Natural killer cell (primary cell): ENCODE data around the gene MT1X. TPM values are rescaled to one million over a fixed set of nuclear protein-coding genes. Genes with fewer than 3 reads are reported as not detected.
"Not testable (repeated sequence)": the region's sequence is repeated elsewhere in the genome, so short reads cannot be mapped to it uniquely, and the experiment has no call there.

Experiments used
- ATAC-seq, 3 donors: fragments of 150-1000 bp in 2 of 3; fragments of 200-7000 bp in 1 of 3; cut with Tn5 transposase; 1 replicate in 1 of 3; 2 replicates in 2 of 3; pipeline ENCODE4 v1.10.0; 2021; ENCODE audit warnings: mild to moderate bottlenecking in 2 of 3, moderate library complexity in 2 of 3
- DNase-seq, 2 donors: peaks; one replicate each; pipeline versions ENCODE4 v3.0.0 to v3.0.0-alpha.2; 2013 to 2021; ENCODE audit warnings: mixed read lengths in 1 of 2
- H3K27ac ChIP-seq: one replicate; pipeline ENCODE4 v1.5.1; 2013; ENCODE audit warnings: mild to moderate bottlenecking, low read length
- H3K27me3 ChIP-seq: one replicate; pipeline ENCODE4 v1.6.1; 2013; ENCODE audit warnings: low read length; ENCODE audit not compliant: control insufficient read depth, insufficient read depth
- H3K36me3 ChIP-seq: one replicate; pipeline ENCODE4 v1.6.1; 2013; ENCODE audit warnings: low read length; ENCODE audit not compliant: control insufficient read depth, insufficient read depth
- H3K4me1 ChIP-seq: one replicate; pipeline ENCODE4 v1.6.1; 2013; ENCODE audit warnings: low read length; ENCODE audit not compliant: control insufficient read depth, insufficient read depth
- H3K4me3 ChIP-seq: one replicate; pipeline ENCODE4 v1.5.1; 2013; ENCODE audit warnings: low read length
- H3K9me3 ChIP-seq: one replicate; pipeline ENCODE4 v1.6.1; 2013; ENCODE audit warnings: low read length; ENCODE audit not compliant: control insufficient read depth, insufficient read depth
- H3K27ac Mint-ChIP-seq, 2 donors: one replicate each; pipeline ENCODE4 v1.8.0; 2022; ENCODE audit warnings: mild to moderate bottlenecking in 2 of 2, mixed read lengths in 2 of 2, moderate library complexity in 1 of 2
- H3K27me3 Mint-ChIP-seq, 2 donors: one replicate each; pipeline ENCODE4 v1.8.0; 2022; ENCODE audit warnings: low read depth in 2 of 2, mixed read lengths in 2 of 2
- H3K36me3 Mint-ChIP-seq: one replicate; pipeline ENCODE4 v1.8.0; 2022; ENCODE audit warnings: mixed read lengths
- H3K4me1 Mint-ChIP-seq, 2 donors: one replicate each; pipeline ENCODE4 v1.8.0; 2022; ENCODE audit warnings: mixed read lengths in 2 of 2
- H3K4me3 Mint-ChIP-seq: one replicate; pipeline ENCODE4 v1.8.0; 2022; ENCODE audit warnings: mild to moderate bottlenecking, moderate library complexity, mixed read lengths
- H3K9me3 Mint-ChIP-seq, 2 donors: one replicate each; pipeline ENCODE4 v1.8.0; 2022; ENCODE audit warnings: mixed read lengths in 2 of 2
- CTCF ChIP-seq: fragments of 200-600 bp; IDR thresholded peaks from one replicate; pipeline ENCODE4 v1.8.0; 2022; ENCODE audit warnings: antibody characterized with exemption
- WGBS: methylation state at CpG from one replicate; pipeline ENCODE4 v1.1.7; 2013; ENCODE audit warnings: missing lambda C conversion rate; ENCODE audit not compliant: insufficient coverage; 5-methylcytosine and 5-hydroxymethylcytosine counted together
- intact Hi-C: fragments of 100-400 bp; cut with micrococcal nuclease; formaldehyde crosslinking; loops from one replicate; pipeline ENCODE4 v1.14.2; 2022
- total RNA-seq, 4 donors: library from RNA; stranded (reverse); fragments of 120-200 nt in 1 of 4; gene quantifications; one replicate each; pipeline versions ENCODE4 v1.2.3 to v1.2.4, GENCODE V29; 2013 to 2022

Gene MT1X
- total RNA-seq, 3 donors from 2014 or later (not counting 1 experiment from before 2014, with no cell fraction given), result 17.6 to 23.1 (median 20.0) TPM

GRCh38 chr16:56715126-56715525, 32.9 kb downstream of the MT1X start:
- Histone ChIP-seq H3K9me3 (no peaks in the 10 kb centered on the region), H3K27ac (no peak overlapping the region), H3K27me3 (no peaks in the 10 kb centered on the region), H3K4me1 (no peaks in the 10 kb centered on the region), H3K4me3 (no peak overlapping the region), H3K36me3 (no peaks in the 10 kb centered on the region)
- ATAC-seq, result no peak
- whole genome bisulfite sequencing, result 69% methylated on average over 4 of the region's 4 CpGs
- Mint-ChIP-seq H3K9me3 (no peaks in the 10 kb centered on the region), H3K4me3 (no peak overlapping the region), H3K4me1 (no peaks in the 10 kb centered on the region), H3K36me3 (no peaks in the 10 kb centered on the region), H3K27ac (no peak overlapping the region), H3K27me3 (no peaks in the 10 kb centered on the region)
- TF ChIP-seq CTCF, result no peak
- no peak for DNase-seq
- intact Hi-C loops, result no loop called here

- H3K27me3 Mint-ChIP-seq, result peaks cover under 1 to 2% of the 10 kb centered on the region in 2 donors
- no peak for DNase-seq
- Histone ChIP-seq H3K4me3 (no peak overlapping the region), H3K27me3 (no peaks in the 10 kb centered on the region), H3K4me1 (no peaks in the 10 kb centered on the region), H3K9me3 (no peaks in the 10 kb centered on the region), H3K27ac (no peak overlapping the region), H3K36me3 (no peaks in the 10 kb centered on the region)
- WGBS, result no CpG with 5 or more reads among the region's 3 CpGs
- H3K9me3 Mint-ChIP-seq, result no peaks in the 10 kb centered on the region
- no peaks in the 10 kb centered on the region for H3K4me1 Mint-ChIP-seq
- no peaks in the 10 kb centered on the region for H3K36me3 Mint-ChIP-seq
- no peak for ATAC-seq
- no peak overlapping the region for H3K4me3 Mint-ChIP-seq
- no peak for TF ChIP-seq CTCF
- intact Hi-C loops, result no loop called here
- no peak overlapping the region for H3K27ac Mint-ChIP-seq
Observed at GRCh38 chr16:56716761-56717160, 34.5 kb downstream of the MT1X start.

- H3K9me3 ChIP-seq, intact Hi-C loops, H3K4me1 ChIP-seq, H3K27me3 ChIP-seq, ATAC-seq, H3K4me1 Mint-ChIP-seq, H3K27ac ChIP-seq, DNase-seq, H3K4me3 ChIP-seq, H3K9me3 Mint-ChIP-seq, H3K36me3 Mint-ChIP-seq, H3K4me3 Mint-ChIP-seq, H3K36me3 ChIP-seq, H3K27ac Mint-ChIP-seq, H3K27me3 Mint-ChIP-seq: not testable (repeated sequence)
- WGBS, result 100% methylated on average over 1 of the region's 2 CpGs
Observed at GRCh38 chr16:56717532-56717931, 35.3 kb downstream of the MT1X start.

GRCh38 chr16:56722200-56722842, 40.1 kb downstream of the MT1X start:
- ATAC-seq, result no peak
- Histone ChIP-seq H3K4me1 (no peaks in the 10 kb centered on the region), H3K36me3 (no peaks in the 10 kb centered on the region), H3K27me3 (no peaks in the 10 kb centered on the region), H3K4me3 (no peak overlapping the region), H3K27ac (no peak overlapping the region), H3K9me3 (no peaks in the 10 kb centered on the region)
- Mint-ChIP-seq H3K27ac (no peak overlapping the region), H3K9me3 (no peaks in the 10 kb centered on the region), H3K36me3 (no peaks in the 10 kb centered on the region), H3K4me1 (no peaks in the 10 kb centered on the region), H3K27me3 (peaks cover 21 to 22% of the 10 kb centered on the region in 2 donors), H3K4me3 (no peak overlapping the region)
- WGBS, result 93% methylated on average over 3 of the region's 5 CpGs
- TF ChIP-seq CTCF, result no peak
- no peak for DNase-seq
- intact Hi-C loops, result no loop called here
